ENCODE measurements around the gene PTCRA.

The PTCRA gene

DNA sequence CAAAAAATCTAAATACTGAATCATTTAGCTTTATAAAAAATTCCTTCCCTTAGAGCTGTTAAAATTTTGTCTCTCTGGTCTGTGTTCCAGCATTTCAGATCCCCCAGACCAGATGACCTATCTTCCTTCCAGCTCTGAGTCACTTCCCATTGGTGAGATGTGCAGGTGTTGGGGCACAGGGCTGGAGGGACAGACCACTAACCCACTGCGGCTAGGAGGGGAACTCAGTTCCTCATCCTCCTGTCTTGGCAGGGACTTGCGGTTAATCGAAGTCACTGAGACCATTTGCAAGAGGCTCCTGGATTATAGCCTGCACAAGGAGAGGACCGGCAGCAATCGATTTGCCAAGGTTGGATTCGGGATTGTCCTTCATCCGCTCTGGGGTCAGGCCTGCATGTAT is 19.5 kb downstream of the PTCRA start:
- Histone ChIP-seq H3K4me3 (replicated peaks; ENCODE audit: low read depth, low read length) (no peak overlapping the region), H3K36me3 (ENCODE audit: control insufficient read depth, insufficient read depth, low read length) (peaks cover 44% of the 10 kb centered on the region), H3K27me3 (replicated peaks; ENCODE audit: control insufficient read depth, insufficient read depth, low read length) (no peaks in the 10 kb centered on the region)
- no peak for TF ChIP-seq CTCF (IDR thresholded peaks at IDR 0.05; ENCODE audit: insufficient read depth, low read length, poor library complexity, severe bottlenecking)
- DNase-seq (ENCODE audit: extremely low read depth, insufficient read length): no peak

DNA sequence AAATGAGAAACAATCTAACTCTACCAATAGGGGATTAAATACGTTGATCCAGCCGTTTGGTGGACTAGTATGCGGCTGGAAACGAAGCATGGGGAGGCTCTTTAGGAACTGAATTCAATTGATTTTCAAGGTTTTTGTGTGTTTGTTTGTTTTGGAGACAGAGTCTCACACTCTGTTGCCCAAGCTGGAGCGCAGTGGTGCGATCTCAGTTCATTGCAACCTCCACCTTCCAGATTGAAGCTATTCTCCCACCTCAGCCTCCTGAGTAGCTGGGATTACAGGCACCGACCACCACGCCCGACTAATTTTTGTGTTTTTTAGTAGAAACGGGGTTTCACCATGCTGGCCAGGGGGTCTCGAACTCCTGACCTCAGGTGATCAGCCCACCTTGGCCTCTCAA is 20.5 kb downstream of the PTCRA start:
- TF ChIP-seq CTCF (IDR thresholded peaks at IDR 0.05; ENCODE audit: insufficient read depth, low read length, poor library complexity, severe bottlenecking): no peak

GRCh38 chr6:42937548-42938427 is 21.9 kb downstream of the PTCRA start:
- Histone ChIP-seq H3K27me3 (replicated peaks; ENCODE audit: control insufficient read depth, insufficient read depth, low read length) (no peaks in the 10 kb centered on the region), H3K36me3 (ENCODE audit: control insufficient read depth, insufficient read depth, low read length) (peaks cover 49% of the 10 kb centered on the region), H3K4me3 (replicated peaks; ENCODE audit: low read depth, low read length) (no peak overlapping the region)
- DNase-seq (ENCODE audit: extremely low read depth, insufficient read length): no peak
- TF ChIP-seq CTCF (IDR thresholded peaks at IDR 0.05; ENCODE audit: insufficient read depth, low read length, poor library complexity, severe bottlenecking): no peak

More for the DNA sequence above, 20.5 kb downstream of the PTCRA start:
- peaks cover 49% of the 10 kb centered on the region for H3K36me3 ChIP-seq (ENCODE audit: control insufficient read depth, insufficient read depth, low read length)
- no peak overlapping the region for H3K4me3 ChIP-seq (replicated peaks; ENCODE audit: low read depth, low read length)
- no peaks in the 10 kb centered on the region for H3K27me3 ChIP-seq (replicated peaks; ENCODE audit: control insufficient read depth, insufficient read depth, low read length)
- no peak for DNase-seq (ENCODE audit: extremely low read depth, insufficient read length)

DNA sequence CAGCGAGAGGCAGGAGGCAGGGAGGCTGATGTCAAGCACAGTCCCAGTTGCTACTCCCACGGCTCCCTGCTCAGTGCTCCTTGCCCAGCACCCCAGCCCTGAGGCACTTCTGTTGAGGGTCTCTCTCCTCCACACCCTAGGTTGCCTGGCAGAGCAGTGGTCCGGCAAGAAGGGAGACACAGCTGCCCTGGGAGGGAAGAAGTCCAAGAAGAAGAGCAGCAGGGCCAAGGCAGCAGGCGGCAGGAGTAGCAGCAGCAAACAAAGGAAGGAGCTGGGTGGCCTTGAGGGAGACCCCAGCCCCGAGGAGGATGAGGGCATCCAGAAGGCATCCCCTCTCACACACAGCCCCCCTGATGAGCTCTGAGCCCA is 22.6 kb downstream of the PTCRA start:
- no peak for TF ChIP-seq CTCF (IDR thresholded peaks at IDR 0.05; ENCODE audit: insufficient read depth, low read length, poor library complexity, severe bottlenecking)
- peaks cover 50% of the 10 kb centered on the region for H3K36me3 ChIP-seq (ENCODE audit: control insufficient read depth, insufficient read depth, low read length)

DNA sequence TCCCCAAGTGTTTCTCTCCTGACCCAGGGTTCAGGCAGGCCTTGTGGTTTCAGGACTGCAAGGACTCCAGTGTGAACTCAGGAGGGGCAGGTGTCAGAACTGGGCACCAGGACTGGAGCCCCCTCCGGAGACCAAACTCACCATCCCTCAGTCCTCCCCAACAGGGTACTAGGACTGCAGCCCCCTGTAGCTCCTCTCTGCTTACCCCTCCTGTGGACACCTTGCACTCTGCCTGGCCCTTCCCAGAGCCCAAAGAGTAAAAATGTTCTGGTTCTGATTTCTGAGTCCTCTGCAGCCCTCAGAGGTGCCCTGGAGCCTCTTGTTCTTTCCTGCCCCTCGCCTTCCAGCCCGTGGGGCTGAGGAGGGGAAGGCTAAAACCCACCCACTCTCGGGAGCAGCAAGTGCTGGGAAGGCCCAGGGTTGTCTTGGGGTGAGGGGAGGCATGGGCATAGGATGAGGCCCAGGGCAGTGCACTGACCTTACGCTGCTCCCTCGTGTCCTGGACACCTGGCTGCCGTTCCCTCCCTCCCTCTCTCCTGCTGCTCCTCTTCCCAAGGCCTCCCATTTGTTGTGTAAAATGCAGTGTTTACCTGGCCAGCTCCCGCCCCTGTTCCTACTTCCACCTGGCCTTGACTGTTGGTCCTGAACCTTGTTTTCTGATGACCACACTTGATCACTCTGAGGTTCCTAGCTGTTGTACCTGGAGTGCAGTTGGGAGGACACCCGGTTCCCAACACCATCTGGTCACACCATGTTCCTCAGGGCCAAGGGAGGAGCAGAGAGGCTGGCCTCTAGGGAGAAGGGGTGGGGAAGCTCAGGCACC is 23.3 kb downstream of the PTCRA start:
- Histone ChIP-seq H3K27me3 (replicated peaks; ENCODE audit: control insufficient read depth, insufficient read depth, low read length) (no peaks in the 10 kb centered on the region), H3K4me3 (replicated peaks; ENCODE audit: low read depth, low read length) (no peak overlapping the region), H3K36me3 (ENCODE audit: control insufficient read depth, insufficient read depth, low read length) (peaks cover 52% of the 10 kb centered on the region)
- TF ChIP-seq CTCF (IDR thresholded peaks at IDR 0.05; ENCODE audit: insufficient read depth, low read length, poor library complexity, severe bottlenecking): no peak
- DNase-seq (ENCODE audit: extremely low read depth, insufficient read length): no peak

More for the DNA sequence above, 22.6 kb downstream of the PTCRA start:
- DNase-seq (ENCODE audit: extremely low read depth, insufficient read length): no peak
- no peaks in the 10 kb centered on the region for H3K27me3 ChIP-seq (replicated peaks; ENCODE audit: control insufficient read depth, insufficient read depth, low read length)
- H3K4me3 ChIP-seq (replicated peaks; ENCODE audit: low read depth, low read length): no peak overlapping the region

All from GM06990 (cell line).